Fibroblast of lung (primary cell): ENCODE measurements around the gene HLF. TPM values are rescaled to one million over a fixed set of nuclear protein-coding genes. Genes with fewer than 3 reads are reported as not detected.

Source experiments
- DNase-seq, 2 donors: peaks; one replicate each; pipeline versions ENCODE4 v3.0.0 to v3.0.0-alpha.2; 2010; ENCODE audit warnings: low read depth in 2 of 2
- H2AFZ ChIP-seq: 2 replicates; pipeline ENCODE4 v1.5.1; 2012; ENCODE audit warnings: low read length, control low read depth, inconsistent platforms
- H3K27ac ChIP-seq: 2 replicates; pipeline ENCODE4 v1.5.1; 2011; ENCODE audit warnings: low read length, control low read depth; ENCODE audit not compliant: insufficient read depth
- H3K27me3 ChIP-seq: 2 replicates; pipeline ENCODE4 v1.5.1; 2011; ENCODE audit warnings: mild to moderate bottlenecking, low read length; ENCODE audit not compliant: control insufficient read depth, insufficient read depth
- H3K36me3 ChIP-seq: 2 replicates; pipeline ENCODE4 v1.5.1; 2011; ENCODE audit warnings: low read length; ENCODE audit not compliant: control insufficient read depth, insufficient read depth
- H3K4me1 ChIP-seq: 2 replicates; pipeline ENCODE4 v1.5.1; 2011; ENCODE audit warnings: low read length; ENCODE audit not compliant: control insufficient read depth, insufficient read depth; ENCODE audit errors: extremely low read depth
- H3K4me2 ChIP-seq: 2 replicates; pipeline ENCODE4 v1.5.1; 2011; ENCODE audit warnings: low read length, control low read depth; ENCODE audit not compliant: insufficient read depth; ENCODE audit errors: extremely low read depth
- H3K4me3 ChIP-seq, 4 experiments: fragments of 200-600 bp in 1 of 4; sonication (generic) in 1 of 4; replicated peaks in 1 of 4; 2 replicates each; pipeline ENCODE4 v1.5.1; 2011 to 2016; ENCODE audit warnings: low read length in 4 of 4, low read depth in 3 of 4, mild to moderate bottlenecking in 3 of 4, control low read depth in 2 of 4, inconsistent platforms in 1 of 4, mixed read lengths in 1 of 4; ENCODE audit not compliant: insufficient read depth in 1 of 4; ENCODE audit errors: control extremely low read depth in 1 of 4
- H3K79me2 ChIP-seq: 2 replicates; pipeline ENCODE4 v1.5.1; 2012; ENCODE audit warnings: mild to moderate bottlenecking, low read length, inconsistent platforms; ENCODE audit not compliant: control insufficient read depth, insufficient read depth
- H3K9ac ChIP-seq: 2 replicates; pipeline ENCODE4 v1.5.1; 2011; ENCODE audit warnings: mild to moderate bottlenecking, low read length, control low read depth; ENCODE audit not compliant: insufficient read depth
- H3K9me3 ChIP-seq: 2 replicates; pipeline ENCODE4 v1.5.1; 2012; ENCODE audit warnings: low read depth, low read length; ENCODE audit not compliant: control insufficient read depth, insufficient read depth
- H4K20me1 ChIP-seq: 2 replicates; pipeline ENCODE4 v1.5.1; 2011; ENCODE audit warnings: low read length; ENCODE audit not compliant: control insufficient read depth, insufficient read depth; ENCODE audit errors: extremely low read depth
- EZH2 ChIP-seq: IDR thresholded peaks from 2 replicates; pipeline ENCODE4 v1.5.1; 2012; ENCODE audit warnings: low read length, control low read depth, mild to moderate bottlenecking; ENCODE audit errors: missing control alignments
- polyA plus RNA-seq, 2 donors: library from polyadenylated mRNA; depleted of rRNA in 1 of 2; stranded (reverse) in 1 of 2; unstranded in 1 of 2; fragments of >200 nt; gene quantifications; 2 replicates each; pipeline ENCODE4 v1.2.1, GENCODE V29; 2011 to 2012; ENCODE audit warnings: missing spikeins in 1 of 2
- total RNA-seq: library from RNA; depleted of rRNA; stranded (reverse); fragments of >200 nt; gene quantifications from 2 replicates; pipeline ENCODE4 v1.2.1, GENCODE V29; 2014
- TF ChIP-seq, protein P1 (sequence below), 2 donors: IDR thresholded peaks in 1 of 2; conservative IDR thresholded peaks in 1 of 2; 1 replicate in 1 of 2; 2 replicates in 1 of 2; pipeline ENCODE4 v1.5.1; 2011 to 2012; ENCODE audit warnings: low read length in 2 of 2, control low read depth in 1 of 2, inconsistent platforms in 1 of 2, low read depth in 1 of 2, mild to moderate bottlenecking in 1 of 2

Gene HLF
- total and polyA plus RNA-seq, 2 donors (not counting 1 experiment from before 2014, with no cell fraction given): 0.17 to 0.69 TPM

GRCh38 chr17:55229276-55229675 is 35.5 kb upstream of the HLF start:
- H3K4me2 ChIP-seq: no peak overlapping the region
- no peaks in the 10 kb centered on the region for H4K20me1 ChIP-seq
- H3K4me3 ChIP-seq: no peak overlapping the region
- H3K27me3 ChIP-seq: no peaks in the 10 kb centered on the region
- no peaks in the 10 kb centered on the region for H3K9me3 ChIP-seq
- no peak for DNase-seq
- no peaks in the 10 kb centered on the region for H3K36me3 ChIP-seq
- H2AFZ ChIP-seq: no peak overlapping the region
- no peaks in the 10 kb centered on the region for H3K4me1 ChIP-seq
- H3K27ac ChIP-seq: no peak overlapping the region
- H3K9ac ChIP-seq: no peak overlapping the region
- TF ChIP-seq EZH2: no peak
- TF ChIP-seq, protein P1, sequence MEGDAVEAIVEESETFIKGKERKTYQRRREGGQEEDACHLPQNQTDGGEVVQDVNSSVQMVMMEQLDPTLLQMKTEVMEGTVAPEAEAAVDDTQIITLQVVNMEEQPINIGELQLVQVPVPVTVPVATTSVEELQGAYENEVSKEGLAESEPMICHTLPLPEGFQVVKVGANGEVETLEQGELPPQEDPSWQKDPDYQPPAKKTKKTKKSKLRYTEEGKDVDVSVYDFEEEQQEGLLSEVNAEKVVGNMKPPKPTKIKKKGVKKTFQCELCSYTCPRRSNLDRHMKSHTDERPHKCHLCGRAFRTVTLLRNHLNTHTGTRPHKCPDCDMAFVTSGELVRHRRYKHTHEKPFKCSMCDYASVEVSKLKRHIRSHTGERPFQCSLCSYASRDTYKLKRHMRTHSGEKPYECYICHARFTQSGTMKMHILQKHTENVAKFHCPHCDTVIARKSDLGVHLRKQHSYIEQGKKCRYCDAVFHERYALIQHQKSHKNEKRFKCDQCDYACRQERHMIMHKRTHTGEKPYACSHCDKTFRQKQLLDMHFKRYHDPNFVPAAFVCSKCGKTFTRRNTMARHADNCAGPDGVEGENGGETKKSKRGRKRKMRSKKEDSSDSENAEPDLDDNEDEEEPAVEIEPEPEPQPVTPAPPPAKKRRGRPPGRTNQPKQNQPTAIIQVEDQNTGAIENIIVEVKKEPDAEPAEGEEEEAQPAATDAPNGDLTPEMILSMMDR (conservative IDR thresholded peaks at IDR 0.05 in 1 of 2, IDR thresholded peaks at IDR 0.05 in 1 of 2; ENCODE audit: low read depth in 1 of 2, low read length in 2 of 2): no peak
- H3K79me2 ChIP-seq: no peaks in the 10 kb centered on the region

- Histone ChIP-seq H3K79me2 (no peaks in the 10 kb centered on the region), H3K4me3 (no peak overlapping the region), H3K9ac (no peak overlapping the region), H3K27ac (no peak overlapping the region), H3K4me1 (no peaks in the 10 kb centered on the region), H3K27me3 (no peaks in the 10 kb centered on the region), H3K9me3 (no peaks in the 10 kb centered on the region), H4K20me1 (no peaks in the 10 kb centered on the region), H3K36me3 (no peaks in the 10 kb centered on the region), H2AFZ (no peak overlapping the region), H3K4me2 (no peak overlapping the region)
- TF ChIP-seq, protein P1 (conservative IDR thresholded peaks at IDR 0.05 in 1 of 2, IDR thresholded peaks at IDR 0.05 in 1 of 2; ENCODE audit: low read depth in 1 of 2, low read length in 2 of 2): no peak
- no peak for TF ChIP-seq EZH2
- DNase-seq: no peak
Measured at GRCh38 chr17:55230716-55231115, 34.0 kb upstream of the HLF start.

GRCh38 chr17:55233840-55234239 is 30.9 kb upstream of the HLF start:
- Histone ChIP-seq H3K36me3 (no peaks in the 10 kb centered on the region), H2AFZ (no peak overlapping the region), H3K4me3 (no peak overlapping the region), H3K4me1 (no peaks in the 10 kb centered on the region), H3K4me2 (no peak overlapping the region), H3K79me2 (no peaks in the 10 kb centered on the region), H3K27ac (no peak overlapping the region), H3K27me3 (peaks cover 3% of the 10 kb centered on the region), H3K9ac (no peak overlapping the region), H4K20me1 (no peaks in the 10 kb centered on the region), H3K9me3 (no peaks in the 10 kb centered on the region)
- TF ChIP-seq, protein P1 (conservative IDR thresholded peaks at IDR 0.05 in 1 of 2, IDR thresholded peaks at IDR 0.05 in 1 of 2; ENCODE audit: low read depth in 1 of 2, low read length in 2 of 2): no peak
- no peak for TF ChIP-seq EZH2
- DNase-seq: no peak
